Stromal cell of bone marrow (primary cell): ENCODE measurements around the gene TINCR.

Source experiments
- DNase-seq: peaks from one replicate; pipeline ENCODE4 v3.0.0-alpha.2; 2012; ENCODE audit warnings: low read depth

TINCR gene

GRCh38 chr19:5588906-5589676, 21.3 kb upstream of the TINCR start:
- no peak for DNase-seq

GRCh38 chr19:5588441-5588840, 20.7 kb upstream of the TINCR start:
- no peak for DNase-seq

GRCh38 chr19:5587661-5588060, 19.9 kb upstream of the TINCR start:
- DNase-seq, result no peak

- DNase-seq, result no peak
These were observed 19.3 kb upstream of the TINCR start for GRCh38 chr19:5587071-5587455.

DNA sequence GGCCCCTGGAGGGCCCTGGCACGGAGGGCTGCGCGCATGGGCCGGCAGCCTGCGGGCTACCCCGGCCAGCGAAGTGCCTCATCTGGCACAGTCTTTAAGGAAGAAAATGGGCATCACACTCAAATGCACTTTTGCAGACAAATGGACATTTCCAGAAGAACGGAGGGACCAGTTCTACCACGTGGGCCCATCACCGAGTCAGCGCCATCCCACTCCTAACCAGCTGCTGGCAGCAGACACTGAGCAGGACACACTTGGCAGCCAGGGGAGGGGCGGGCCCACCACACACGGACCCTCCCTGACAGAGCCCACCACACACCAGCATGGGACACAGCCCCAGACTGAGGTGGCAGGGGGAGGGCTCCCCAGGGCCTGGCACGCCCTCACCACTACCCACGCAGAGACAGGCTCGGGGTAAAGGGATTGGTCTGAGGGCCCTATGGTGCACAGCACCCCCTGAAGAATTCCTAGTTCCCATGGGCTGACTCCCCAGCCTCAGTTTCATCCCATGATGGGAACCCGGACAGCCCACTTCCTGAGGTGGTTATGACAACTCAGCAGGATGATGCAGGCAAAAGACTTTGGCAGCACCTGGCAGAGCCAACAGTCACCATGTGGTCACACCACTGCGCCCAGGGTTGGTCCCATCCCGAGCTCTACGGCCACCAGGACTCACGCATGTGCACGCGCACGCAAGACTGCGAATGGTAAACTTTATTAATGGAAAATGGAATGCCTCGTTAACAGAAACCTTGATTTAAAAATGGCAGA, 18.7 kb upstream of the TINCR start:
- no peak for DNase-seq

DNA sequence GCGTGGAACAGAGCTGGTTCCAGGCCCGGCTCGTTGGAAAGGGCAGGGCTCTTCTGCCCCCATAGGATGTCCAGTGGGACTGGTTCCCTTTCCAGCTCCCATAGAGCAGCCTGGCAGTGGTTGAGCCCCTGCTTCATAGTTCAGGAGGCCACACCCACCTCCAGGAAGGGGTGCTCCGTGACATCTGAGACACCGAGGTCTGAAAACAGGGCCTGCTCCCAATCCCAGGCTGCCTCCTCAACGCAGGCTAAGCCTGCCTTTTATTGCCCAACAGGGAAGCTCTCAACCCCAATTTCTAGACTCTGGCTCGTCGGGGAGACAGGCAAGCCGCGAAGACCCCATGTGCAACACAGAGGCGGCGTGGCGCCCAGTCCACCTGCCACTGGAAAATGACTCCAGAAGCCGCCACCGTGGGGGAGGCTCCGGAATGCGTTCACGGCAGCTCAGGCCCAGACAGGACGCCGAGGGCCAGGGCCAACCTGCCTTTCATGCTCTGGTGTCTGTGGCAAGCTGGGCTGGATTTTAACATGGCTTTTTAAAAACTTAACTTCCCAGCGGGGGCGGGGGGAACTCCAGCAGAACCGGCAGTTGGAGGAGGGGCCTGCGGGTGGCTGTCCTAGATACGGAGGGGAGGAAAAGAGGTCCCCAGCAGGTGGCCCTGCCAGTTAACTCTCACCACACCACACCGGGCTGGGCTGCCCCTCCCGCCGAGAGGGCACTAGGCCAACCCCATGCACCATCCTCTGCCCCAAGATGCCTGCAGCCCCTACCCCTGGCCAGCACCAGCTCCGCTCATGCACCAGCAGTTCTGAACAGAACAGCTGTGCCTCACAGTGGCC, 17.9 kb upstream of the TINCR start:
- no peak for DNase-seq

- no peak for DNase-seq
These were observed 12.4 kb upstream of the TINCR start for GRCh38 chr19:5580161-5580571.

GRCh38 chr19:5579697-5580096, 11.9 kb upstream of the TINCR start:
- no peak for DNase-seq

- DNase-seq, result no peak
These were observed 11.5 kb upstream of the TINCR start for GRCh38 chr19:5579286-5579685.

GRCh38 chr19:5578097-5578846, 10.5 kb upstream of the TINCR start:
- no peak for DNase-seq

DNA sequence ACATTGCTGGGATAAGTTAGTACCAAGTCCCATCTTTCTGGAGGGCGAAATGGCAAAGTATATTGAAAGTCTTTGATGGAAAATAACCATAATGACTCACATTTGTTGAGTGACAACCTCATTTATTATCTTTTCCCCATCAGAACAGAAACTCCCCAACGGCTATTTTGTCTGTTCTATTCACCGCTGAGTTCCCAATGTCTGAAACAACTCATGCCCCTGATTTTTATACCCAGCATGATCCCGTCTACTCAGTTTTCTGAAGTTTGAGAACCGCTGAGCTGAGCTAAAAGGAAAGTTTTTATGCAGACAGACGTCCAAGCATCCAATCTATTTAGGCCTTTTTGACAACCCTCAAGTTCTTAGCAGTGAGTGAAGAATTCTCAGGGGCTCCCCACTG, 7.8 kb upstream of the TINCR start:
- no peak for DNase-seq

DNA sequence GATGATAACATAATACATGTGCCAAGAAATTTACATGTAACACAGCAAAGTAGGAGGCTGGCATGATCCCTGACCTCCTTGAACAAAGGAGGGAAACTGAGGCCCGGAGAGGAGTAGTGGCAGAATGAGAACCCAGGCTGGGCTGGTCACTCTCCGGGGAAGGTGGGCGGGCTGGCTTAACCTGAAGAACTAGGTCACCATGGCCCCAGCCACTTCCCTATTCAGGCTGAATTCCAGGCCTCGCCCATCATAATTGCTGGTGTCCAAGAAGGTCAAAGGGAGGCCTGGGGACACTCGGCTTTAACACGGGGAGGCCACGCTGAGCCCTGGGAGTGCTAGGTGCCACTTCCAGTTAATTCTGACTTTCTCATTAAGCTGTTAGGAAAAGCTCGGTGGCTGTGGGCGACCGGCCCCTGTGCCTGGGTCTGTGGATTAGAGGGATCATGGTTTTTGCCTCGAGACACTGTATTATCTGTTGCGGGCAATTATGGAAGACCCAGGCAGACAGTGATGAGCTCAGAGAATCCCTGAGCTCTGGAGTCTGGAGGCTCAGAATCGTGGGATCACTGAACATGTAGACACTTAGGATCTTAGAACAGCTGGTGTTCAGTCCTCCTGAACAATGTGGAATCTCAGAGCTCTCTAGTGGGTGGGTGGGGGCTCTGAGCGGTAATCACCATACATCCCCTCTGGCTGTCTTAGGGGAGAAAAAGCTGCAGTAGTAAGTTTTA, 5.0 kb upstream of the TINCR start:
- no peak for DNase-seq

DNA sequence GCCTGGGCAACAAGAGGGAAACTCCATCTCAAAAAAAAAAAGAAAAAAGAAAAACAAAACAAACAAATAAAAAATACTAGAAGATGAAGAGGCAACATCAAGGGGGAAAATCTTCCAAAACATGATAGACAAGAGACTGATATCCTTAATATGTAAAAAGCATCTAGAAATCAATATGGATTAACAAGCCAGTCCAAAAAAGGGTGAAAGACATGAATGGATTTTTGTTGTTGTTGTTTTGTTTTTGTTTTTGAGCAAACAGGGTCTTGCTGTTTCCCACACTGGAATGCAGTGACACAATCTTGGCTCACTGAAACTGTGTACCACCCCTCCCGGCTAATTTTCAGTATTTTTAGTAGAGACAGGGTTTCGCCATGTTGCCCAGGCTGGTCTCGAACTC, 4.0 kb upstream of the TINCR start:
- no peak for DNase-seq

GRCh38 chr19:5567970-5568407, 236 bp upstream of the TINCR start:
- DNase-seq, result no peak

GRCh38 chr19:5564930-5565329, 2.8 kb downstream of the TINCR start:
- DNase-seq, result no peak

DNA sequence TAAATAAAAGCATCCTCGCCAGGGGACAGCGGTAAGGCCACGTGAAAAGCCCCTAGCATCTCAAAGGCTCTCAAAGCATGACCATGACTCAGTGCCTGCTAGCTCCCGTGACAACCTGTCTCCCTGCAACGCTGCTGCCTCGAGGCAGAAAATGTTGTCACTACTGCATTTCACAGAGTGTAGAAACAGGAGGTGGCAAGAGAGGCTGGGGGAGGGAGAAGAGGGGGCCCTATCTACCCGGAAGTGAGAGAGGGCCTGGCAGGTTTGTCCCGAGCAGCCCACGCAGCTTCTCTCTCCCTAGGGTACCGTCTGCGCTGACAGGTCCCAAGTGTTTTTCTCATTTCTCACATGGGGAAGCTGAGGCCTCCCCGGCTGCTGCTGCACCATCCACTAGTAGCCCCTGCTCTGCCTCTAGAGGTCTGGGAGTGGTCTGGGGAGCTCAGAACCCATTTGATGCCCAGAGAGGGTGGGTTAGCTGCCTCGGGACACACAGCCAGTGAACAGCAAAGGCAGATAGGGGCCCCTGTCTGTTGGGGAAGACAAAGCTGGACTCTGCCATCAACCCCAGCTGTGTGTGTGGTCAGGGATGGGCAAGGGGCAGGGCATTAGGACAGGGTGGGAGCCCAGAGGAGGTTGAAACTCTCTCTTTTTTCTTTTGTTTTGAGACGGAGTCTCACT, 3.7 kb downstream of the TINCR start:
- DNase-seq, result no peak

- no peak for DNase-seq
These were observed 4.7 kb downstream of the TINCR start for GRCh38 chr19:5563008-5563431.

GRCh38 chr19:5562280-5562679, 5.5 kb downstream of the TINCR start:
- no peak for DNase-seq

GRCh38 chr19:5561559-5561958, 6.2 kb downstream of the TINCR start:
- DNase-seq, result no peak

- no peak for DNase-seq
These were observed 7.6 kb downstream of the TINCR start for GRCh38 chr19:5560156-5560555.

- DNase-seq, result no peak
These were observed 8.0 kb downstream of the TINCR start for GRCh38 chr19:5559804-5560133.
